ENCODE data around the gene RBFOX1. TPM values are rescaled to one million over a fixed set of nuclear protein-coding genes. Genes with fewer than 3 reads are reported as not detected.

Gene RBFOX1
- total RNA-seq, 1 donor from 2014 or later, result not detected

DNA sequence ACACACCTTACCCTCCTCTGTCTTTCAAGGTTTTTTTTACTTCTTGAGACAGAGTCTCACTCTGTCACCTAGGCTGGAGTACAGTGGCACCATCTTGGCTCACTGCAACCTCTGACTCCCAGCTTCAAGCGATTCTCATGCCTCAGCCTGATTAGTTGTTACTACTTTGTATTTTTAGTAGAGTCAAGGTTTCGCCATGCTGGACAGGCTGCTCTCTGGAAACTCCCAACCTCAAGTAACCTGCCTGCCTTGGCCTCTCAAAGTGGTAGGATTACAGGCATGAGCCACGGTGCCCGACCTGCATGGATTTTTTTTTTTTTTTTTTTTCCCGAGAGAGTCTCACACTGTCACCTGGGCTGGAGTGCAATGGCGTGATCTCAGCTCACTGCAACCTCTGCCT, 273.2 kb downstream of the RBFOX1 start:
- CTCF ChIA-PET, result no interaction called here
- TF ChIP-seq, protein P1, sequence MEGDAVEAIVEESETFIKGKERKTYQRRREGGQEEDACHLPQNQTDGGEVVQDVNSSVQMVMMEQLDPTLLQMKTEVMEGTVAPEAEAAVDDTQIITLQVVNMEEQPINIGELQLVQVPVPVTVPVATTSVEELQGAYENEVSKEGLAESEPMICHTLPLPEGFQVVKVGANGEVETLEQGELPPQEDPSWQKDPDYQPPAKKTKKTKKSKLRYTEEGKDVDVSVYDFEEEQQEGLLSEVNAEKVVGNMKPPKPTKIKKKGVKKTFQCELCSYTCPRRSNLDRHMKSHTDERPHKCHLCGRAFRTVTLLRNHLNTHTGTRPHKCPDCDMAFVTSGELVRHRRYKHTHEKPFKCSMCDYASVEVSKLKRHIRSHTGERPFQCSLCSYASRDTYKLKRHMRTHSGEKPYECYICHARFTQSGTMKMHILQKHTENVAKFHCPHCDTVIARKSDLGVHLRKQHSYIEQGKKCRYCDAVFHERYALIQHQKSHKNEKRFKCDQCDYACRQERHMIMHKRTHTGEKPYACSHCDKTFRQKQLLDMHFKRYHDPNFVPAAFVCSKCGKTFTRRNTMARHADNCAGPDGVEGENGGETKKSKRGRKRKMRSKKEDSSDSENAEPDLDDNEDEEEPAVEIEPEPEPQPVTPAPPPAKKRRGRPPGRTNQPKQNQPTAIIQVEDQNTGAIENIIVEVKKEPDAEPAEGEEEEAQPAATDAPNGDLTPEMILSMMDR (IDR thresholded peaks at IDR 0.05), result no peak

GRCh38 chr16:7612671-7613070, 280.0 kb downstream of the RBFOX1 start:
- CTCF ChIA-PET, result no interaction called here
- TF ChIP-seq, protein P1 (IDR thresholded peaks at IDR 0.05), result no peak
- H3K36me3 Mint-ChIP-seq (ENCODE audit: low read depth), result no peaks in the 10 kb centered on the region
- no peak overlapping the region for H3K4me3 Mint-ChIP-seq
- POLR2A ChIA-PET, result no interaction called here
- no peak for ATAC-seq (ENCODE audit: low read depth)
- H3K9me3 Mint-ChIP-seq, result peaks cover 5% of the 10 kb centered on the region
- H3K27ac Mint-ChIP-seq, result no peak overlapping the region
- intact Hi-C loops (cut with micrococcal nuclease), result no loop called here
- H3K4me1 Mint-ChIP-seq, result no peaks in the 10 kb centered on the region
- H3K27me3 Mint-ChIP-seq, result no peaks in the 10 kb centered on the region
- no peak for DNase-seq

More for the DNA sequence above, 273.2 kb downstream of the RBFOX1 start:
- intact Hi-C loops (cut with micrococcal nuclease), result no loop called here
- ATAC-seq (ENCODE audit: low read depth) (no peak), DNase-seq (no peak)
- Mint-ChIP-seq H3K27me3 (no peaks in the 10 kb centered on the region), H3K9me3 (no peaks in the 10 kb centered on the region), H3K27ac (no peak overlapping the region), H3K36me3 (ENCODE audit: low read depth) (no peaks in the 10 kb centered on the region), H3K4me1 (no peaks in the 10 kb centered on the region), H3K4me3 (no peak overlapping the region)
- POLR2A ChIA-PET, result interaction anchor here (0.7 kb wide), 1 partner anchor 684 kb away, joined by 9 read pairs; no protein-coding TSS in a partner anchor

GRCh38 chr16:7613518-7613917, 280.9 kb downstream of the RBFOX1 start:
- intact Hi-C loops (cut with micrococcal nuclease), result no loop called here
- H3K27ac Mint-ChIP-seq, result no peak overlapping the region
- DNase-seq (no peak), ATAC-seq (ENCODE audit: low read depth) (no peak)
- TF ChIP-seq, protein P1 (IDR thresholded peaks at IDR 0.05), result no peak
- ChIA-PET CTCF (no interaction called here), POLR2A (no interaction called here)
- no peaks in the 10 kb centered on the region for H3K36me3 Mint-ChIP-seq (ENCODE audit: low read depth)
- H3K9me3 Mint-ChIP-seq, result peaks cover 8% of the 10 kb centered on the region
- H3K4me3 Mint-ChIP-seq, result no peak overlapping the region
- H3K4me1 Mint-ChIP-seq, result no peaks in the 10 kb centered on the region
- H3K27me3 Mint-ChIP-seq, result no peaks in the 10 kb centered on the region

DNA sequence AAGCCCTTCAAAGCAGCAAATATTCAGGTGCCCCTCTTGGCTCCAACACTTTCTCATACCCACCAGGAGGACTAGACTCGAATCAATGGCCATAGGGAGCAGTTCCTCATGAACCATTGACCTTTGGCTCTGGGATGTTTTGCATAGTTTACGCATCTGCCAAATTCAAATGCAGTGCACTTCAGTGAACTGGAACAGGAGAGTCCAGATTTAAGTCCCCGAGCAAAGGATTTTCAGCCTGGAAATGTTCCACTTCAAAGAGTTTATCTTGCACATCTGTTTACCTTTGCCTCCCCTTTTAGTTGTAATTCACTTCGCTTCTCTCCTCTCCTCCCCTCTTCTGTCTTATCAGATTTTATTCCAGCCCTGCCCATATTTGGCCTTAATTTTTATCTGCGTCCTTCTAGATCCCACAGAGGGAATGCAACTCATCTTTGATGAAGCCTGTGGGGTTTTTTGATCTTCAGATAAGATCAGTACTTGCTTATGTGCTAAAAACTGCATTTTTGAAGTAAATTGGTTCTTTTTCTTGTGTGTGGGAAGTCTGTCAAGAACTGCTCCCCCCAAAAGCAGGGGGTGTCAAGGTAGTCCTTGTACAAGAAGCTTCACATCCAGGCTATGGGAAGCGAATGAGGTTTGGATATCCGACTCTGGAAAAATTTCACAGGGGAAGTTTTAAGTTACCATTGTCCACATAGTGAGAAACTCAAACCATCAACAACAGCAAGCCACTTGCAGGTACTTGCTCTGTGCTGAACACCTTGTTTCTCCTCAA, 281.6 kb downstream of the RBFOX1 start:
- CTCF ChIA-PET, result no interaction called here
- no peaks in the 10 kb centered on the region for H3K27me3 Mint-ChIP-seq
- H3K4me1 Mint-ChIP-seq, result no peaks in the 10 kb centered on the region
- H3K27ac Mint-ChIP-seq, result no peak overlapping the region
- TF ChIP-seq, protein P1 (IDR thresholded peaks at IDR 0.05), result no peak
- no peaks in the 10 kb centered on the region for H3K36me3 Mint-ChIP-seq (ENCODE audit: low read depth)
- no peak overlapping the region for H3K4me3 Mint-ChIP-seq
- ATAC-seq (ENCODE audit: low read depth), result no peak
- intact Hi-C loops (cut with micrococcal nuclease), result no loop called here
- POLR2A ChIA-PET, result no interaction called here
- no peak for DNase-seq
- peaks cover 8% of the 10 kb centered on the region for H3K9me3 Mint-ChIP-seq

DNA sequence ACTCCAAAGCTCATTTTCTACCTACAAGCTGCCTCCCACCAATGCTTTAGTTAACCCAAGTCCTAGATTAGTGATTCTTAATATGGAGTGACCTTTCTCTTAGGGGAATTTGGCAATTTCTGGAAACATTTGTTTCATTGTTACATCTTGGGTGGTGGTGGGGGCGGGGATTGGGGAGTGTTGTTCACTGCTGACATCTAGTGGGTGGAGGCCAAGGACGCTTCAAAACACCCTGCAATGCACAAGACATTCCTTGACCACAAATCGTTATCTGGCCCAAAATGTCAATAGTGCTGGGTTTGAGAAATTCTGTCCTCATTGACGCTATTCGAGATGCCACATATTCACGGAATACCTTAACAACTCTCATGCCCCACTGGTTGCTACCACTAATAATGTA, 282.9 kb downstream of the RBFOX1 start:
- Mint-ChIP-seq H3K4me3 (no peak overlapping the region), H3K27me3 (no peaks in the 10 kb centered on the region), H3K27ac (no peak overlapping the region), H3K36me3 (ENCODE audit: low read depth) (no peaks in the 10 kb centered on the region), H3K4me1 (no peaks in the 10 kb centered on the region), H3K9me3 (peaks cover 8% of the 10 kb centered on the region)
- no peak for ATAC-seq (ENCODE audit: low read depth)
- DNase-seq, result no peak
- intact Hi-C loops (cut with micrococcal nuclease), result no loop called here
- ChIA-PET CTCF (no interaction called here), POLR2A (no interaction called here)
- TF ChIP-seq, protein P1 (IDR thresholded peaks at IDR 0.05), result no peak
